Prostate gland (tissue), 2 donors: ENCODE results near the gene CDH1.

Experiments used
- CTCF ChIP-seq, 4 experiments: fragments of 200-600 bp in 2 of 4; fragments of 450-650 bp in 2 of 4; sonication (generic) in 2 of 4; IDR thresholded peaks; 1 replicate in 3 of 4; 2 replicates in 1 of 4; pipeline ENCODE4 v1.5.1; 2016 to 2019; ENCODE audit warnings: antibody characterized with exemption in 4 of 4, mild to moderate bottlenecking in 2 of 4, moderate library complexity in 2 of 4
- POLR2A ChIP-seq: fragments of 450-650 bp; IDR thresholded peaks from one replicate; pipeline ENCODE4 v1.6.1; 2016; ENCODE audit warnings: antibody characterized with exemption, mild to moderate bottlenecking

GRCh38 chr16:68754084-68754792, 17.1 kb downstream of the CDH1 start:
- TF ChIP-seq CTCF (IDR thresholded peaks at IDR 0.05) (no peak), POLR2A (no peak)
